B cell (primary cell): Measurements from ENCODE around the gene DCUN1D1. TPM values are rescaled to one million over a fixed set of nuclear protein-coding genes. Genes with fewer than 3 reads are reported as not detected.

ENCODE experiments used
- ATAC-seq: fragments of 200-7000 bp; cut with Tn5 transposase; one replicate; pipeline ENCODE4 v1.10.0; 2021; ENCODE audit warnings: low read depth, mild to moderate bottlenecking, moderate number of reproducible peaks, moderate library complexity
- CTCF ChIA-PET: fragments of 350-600 bp; sonication (Branson Sonifier 250); formaldehyde crosslinking; loops from one replicate; lab custom pipeline; 2021; ENCODE audit warnings: antibody characterized with exemption, inconsistent platforms; lab: Charles Lee
- POLR2A ChIA-PET: fragments of 350-600 bp; sonication (Branson Sonifier 250); formaldehyde crosslinking; loops from one replicate; lab custom pipeline; 2021; ENCODE audit warnings: antibody characterized with exemption; lab: Charles Lee
- DNase-seq: peaks from one replicate; pipeline ENCODE4 v3.0.0; 2013
- H2AFZ ChIP-seq: 2 replicates; pipeline ENCODE4 v1.6.1; 2012; ENCODE audit warnings: mild to moderate bottlenecking, low read depth, low read length; ENCODE audit not compliant: insufficient read depth, poor library complexity, severe bottlenecking
- H3K27ac ChIP-seq, 2 donors: 1 replicate in 1 of 2; 2 replicates in 1 of 2; pipeline ENCODE4 v1.5.1; 2012 to 2013; ENCODE audit warnings: low read length in 2 of 2, mild to moderate bottlenecking in 2 of 2, moderate library complexity in 1 of 2
- H3K27me3 ChIP-seq, 4 experiments: fragments of 200-600 bp in 1 of 4; sonication (generic) in 1 of 4; replicated peaks in 1 of 4; 1 replicate in 2 of 4; 2 replicates in 2 of 4; pipeline versions ENCODE4 v1.6.1 to v1.7.0; 2013 to 2016; ENCODE audit warnings: low read length in 3 of 4, mild to moderate bottlenecking in 2 of 4, mixed read lengths in 1 of 4, moderate library complexity in 1 of 4; ENCODE audit not compliant: insufficient read depth in 4 of 4, control insufficient read depth in 3 of 4; ENCODE audit errors: control extremely low read depth in 1 of 4
- H3K36me3 ChIP-seq, 2 experiments: replicated peaks in 1 of 2; 1 replicate in 1 of 2; 2 replicates in 1 of 2; pipeline versions ENCODE4 v1.6.1 to v1.7.1; 2013; ENCODE audit warnings: low read length in 1 of 2; ENCODE audit not compliant: insufficient read depth in 2 of 2, control insufficient read depth in 1 of 2; ENCODE audit errors: control extremely low read depth in 1 of 2, extremely low read depth in 1 of 2
- H3K4me1 ChIP-seq, 2 donors: fragments of 200-600 bp in 1 of 2; sonication (generic) in 1 of 2; 1 replicate in 1 of 2; 2 replicates in 1 of 2; pipeline versions ENCODE4 v1.5.1 to v1.6.1; 2013 to 2017; ENCODE audit warnings: low read length in 2 of 2; ENCODE audit not compliant: control insufficient read depth in 2 of 2, insufficient read depth in 2 of 2
- H3K4me2 ChIP-seq: replicated peaks from 2 replicates; pipeline ENCODE3; 2012; ENCODE audit warnings: mild to moderate bottlenecking, low read depth, low read length; ENCODE audit not compliant: poor library complexity, severe bottlenecking
- H3K4me3 ChIP-seq, 5 experiments: fragments of 200-600 bp in 1 of 5; sonication (generic) in 1 of 5; 1 replicate in 3 of 5; 2 replicates in 2 of 5; pipeline versions ENCODE4 v1.5.1 to v1.7.0; 2011 to 2016; ENCODE audit warnings: low read length in 4 of 5, mild to moderate bottlenecking in 4 of 5, low read depth in 2 of 5, control low read depth in 1 of 5, moderate library complexity in 1 of 5; ENCODE audit not compliant: insufficient read depth in 1 of 5; ENCODE audit errors: control extremely low read depth in 1 of 5, extremely low read depth in 1 of 5
- H3K79me2 ChIP-seq: fragments of 200-600 bp; sonication (generic); one replicate; pipeline ENCODE4 v1.6.0; 2016; ENCODE audit warnings: low read length; ENCODE audit not compliant: control insufficient read depth, insufficient read depth
- H3K9ac ChIP-seq: fragments of 200-600 bp; sonication (generic); 2 replicates; pipeline ENCODE4 v1.6.1; 2017; ENCODE audit warnings: mild to moderate bottlenecking, low read length, moderate library complexity
- H3K9me3 ChIP-seq, 3 donors: one replicate each; pipeline versions ENCODE4 v1.6.1 to v1.7.1; 2013; ENCODE audit warnings: low read length in 2 of 3; ENCODE audit not compliant: control insufficient read depth in 2 of 3, insufficient read depth in 1 of 3; ENCODE audit errors: control extremely low read depth in 1 of 3
- H4K20me1 ChIP-seq: 2 replicates; pipeline ENCODE4 v1.6.0; 2012; ENCODE audit warnings: mild to moderate bottlenecking, low read length; ENCODE audit not compliant: insufficient read depth, control insufficient read depth, poor library complexity, severe bottlenecking
- H3K27ac Mint-ChIP-seq: one replicate; pipeline ENCODE4 v1.8.0; 2021; ENCODE audit warnings: mixed read lengths
- H3K27me3 Mint-ChIP-seq: one replicate; pipeline ENCODE4 v1.8.0; 2021; ENCODE audit warnings: mixed read lengths
- H3K4me1 Mint-ChIP-seq: one replicate; pipeline ENCODE4 v1.8.0; 2021; ENCODE audit warnings: mixed read lengths
- H3K4me3 Mint-ChIP-seq: one replicate; pipeline ENCODE4 v1.8.0; 2021; ENCODE audit warnings: mixed read lengths
- H3K9me3 Mint-ChIP-seq: one replicate; pipeline ENCODE4 v1.8.0; 2022; ENCODE audit warnings: mixed read lengths; ENCODE audit not compliant: insufficient read depth
- CTCF ChIP-seq: fragments of 200-600 bp; IDR thresholded peaks from one replicate; pipeline ENCODE4 v1.8.0; 2022; ENCODE audit warnings: antibody characterized with exemption, mild to moderate bottlenecking
- EZH2 ChIP-seq: IDR thresholded peaks from 2 replicates; pipeline ENCODE4 v1.6.1; 2012; ENCODE audit warnings: borderline replicate concordance, low read depth, mild to moderate bottlenecking, moderate library complexity, low read length; ENCODE audit not compliant: insufficient read depth, poor library complexity, severe bottlenecking
- WGBS: methylation state at CpG from one replicate; pipeline ENCODE4 v1.1.5; 2013; ENCODE audit warnings: missing lambda C conversion rate; ENCODE audit not compliant: insufficient coverage; 5-methylcytosine and 5-hydroxymethylcytosine counted together
- intact Hi-C: fragments of 100-400 bp; cut with micrococcal nuclease; formaldehyde crosslinking; loops from one replicate; pipeline ENCODE4 v1.10.0; 2022
- polyA plus RNA-seq: library from polyadenylated mRNA; depleted of rRNA; stranded (reverse); fragments of >200 nt; gene quantifications from 2 replicates; pipeline ENCODE4 v1.2.3, GENCODE V29; 2012
- total RNA-seq, 2 donors: library from RNA; stranded (reverse); fragments of 120-200 nt in 1 of 2; gene quantifications; 1 replicate in 1 of 2; 2 replicates in 1 of 2; pipeline versions ENCODE4 v1.2.3 to v1.2.4, GENCODE V29; 2013 to 2022

DCUN1D1 gene
- total and polyA plus RNA-seq, 2 donors (not counting 1 experiment from before 2014, with no cell fraction given) = 3.7 to 35.5 TPM

DNA sequence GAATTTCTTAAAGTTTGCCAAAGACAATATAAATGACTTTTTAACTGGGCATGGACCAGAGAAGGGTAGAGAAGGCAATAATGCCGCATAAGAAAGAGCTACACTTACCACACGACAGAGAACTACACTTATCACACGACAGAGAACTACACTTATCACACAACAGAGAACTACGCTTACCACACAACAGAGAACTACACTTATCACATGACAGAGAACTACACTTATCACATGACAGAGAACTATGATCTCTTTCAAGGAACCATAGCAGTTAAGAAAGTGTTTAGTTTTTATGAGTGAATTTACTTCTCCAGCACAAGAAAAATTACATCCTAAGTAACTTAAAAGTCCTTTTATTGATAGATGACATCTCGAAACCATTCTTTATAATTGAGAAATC, 32.0 kb downstream of the DCUN1D1 start:
- H3K79me2 ChIP-seq = no peaks in the 10 kb centered on the region
- H3K27me3 ChIP-seq = no peaks in the 10 kb centered on the region
- H2AFZ ChIP-seq = no peak overlapping the region
- H3K27ac ChIP-seq = no peak overlapping the region
- H3K9me3 ChIP-seq = no peaks in the 10 kb centered on the region
- POLR2A ChIA-PET = no interaction called here
- TF ChIP-seq CTCF (no peak), EZH2 (no peak)
- no peak overlapping the region for H3K4me3 Mint-ChIP-seq
- peaks cover 3% of the 10 kb centered on the region for H3K4me1 Mint-ChIP-seq
- DNase-seq = no peak
- no peaks in the 10 kb centered on the region for H3K4me1 ChIP-seq
- WGBS = no CpG with 5 or more reads among the region's 5 CpGs
- intact Hi-C loops = no loop called here
- H3K27me3 Mint-ChIP-seq = no peaks in the 10 kb centered on the region
- peaks cover 5 to 20% of the 10 kb centered on the region in 2 experiments for H3K36me3 ChIP-seq
- ATAC-seq = no peak
- no peak overlapping the region for H3K9ac ChIP-seq
- no peak overlapping the region for H3K4me2 ChIP-seq
- H3K27ac Mint-ChIP-seq = no peak overlapping the region
- no peaks in the 10 kb centered on the region for H3K9me3 Mint-ChIP-seq
- no peak overlapping the region for H3K4me3 ChIP-seq
- no peaks in the 10 kb centered on the region for H4K20me1 ChIP-seq
- CTCF ChIA-PET = no interaction called here

- Mint-ChIP-seq H3K27me3 (no peaks in the 10 kb centered on the region), H3K4me3 (no peak overlapping the region), H3K27ac (no peak overlapping the region), H3K4me1 (peaks cover 3% of the 10 kb centered on the region), H3K9me3 (no peaks in the 10 kb centered on the region)
- CTCF ChIA-PET = no interaction called here
- ATAC-seq (peak; percentile 21), DNase-seq (no peak)
- POLR2A ChIA-PET = no interaction called here
- no peaks in the 10 kb centered on the region for H3K4me1 ChIP-seq
- H2AFZ ChIP-seq = no peak overlapping the region
- H3K9me3 ChIP-seq = no peaks in the 10 kb centered on the region
- intact Hi-C loops = no loop called here
- no peak overlapping the region for H3K4me2 ChIP-seq
- H3K36me3 ChIP-seq = peaks cover 5 to 20% of the 10 kb centered on the region in 2 experiments
- H3K4me3 ChIP-seq = no peak overlapping the region
- TF ChIP-seq CTCF (no peak), EZH2 (no peak)
- H3K79me2 ChIP-seq = no peaks in the 10 kb centered on the region
- H3K27ac ChIP-seq = no peak overlapping the region
- no peaks in the 10 kb centered on the region for H3K27me3 ChIP-seq
- H4K20me1 ChIP-seq = no peaks in the 10 kb centered on the region
- H3K9ac ChIP-seq = no peak overlapping the region
Observed at GRCh38 chr3:182947888-182948287, 32.5 kb downstream of the DCUN1D1 start.
